Measurements from ENCODE around the gene SMIM36.
"Not testable (repeated sequence)": the region's sequence is repeated elsewhere in the genome, so short reads cannot be mapped to it uniquely, and the experiment has no call there.

SMIM36 gene

GRCh38 chr17:55433629-55434422 lies 77.4 kb downstream of the SMIM36 start:
- DNase-seq (ENCODE audit: low spot score) = peak; percentile 84

- DNase-seq (ENCODE audit: low spot score) = no peak
These were observed 78.1 kb downstream of the SMIM36 start for GRCh38 chr17:55433029-55433628.

GRCh38 chr17:55432358-55433028 lies 78.8 kb downstream of the SMIM36 start:
- DNase-seq (ENCODE audit: low spot score) = no peak

- DNase-seq (ENCODE audit: low spot score) = not testable (repeated sequence)
These were observed 79.3 kb downstream of the SMIM36 start for GRCh38 chr17:55431914-55432313.

GRCh38 chr17:55430541-55431288 lies 80.5 kb downstream of the SMIM36 start:
- no peak for DNase-seq (ENCODE audit: low spot score)

- DNase-seq (ENCODE audit: low spot score) = no peak
These were observed 83.7 kb downstream of the SMIM36 start for GRCh38 chr17:55427587-55427882.

- peak; percentile 35 for DNase-seq (ENCODE audit: low spot score)
These were observed 84.2 kb downstream of the SMIM36 start for GRCh38 chr17:55426851-55427586.

GRCh38 chr17:55424893-55425540 lies 86.2 kb downstream of the SMIM36 start:
- DNase-seq (ENCODE audit: low spot score) = no peak

- no peak for DNase-seq (ENCODE audit: low spot score)
These were observed 87.7 kb downstream of the SMIM36 start for GRCh38 chr17:55423535-55423934.

- not testable (repeated sequence) for DNase-seq (ENCODE audit: low spot score)
These were observed 88.5 kb downstream of the SMIM36 start for GRCh38 chr17:55422828-55423164.

- DNase-seq (ENCODE audit: low spot score) = peak; percentile 37
These were observed 89.9 kb downstream of the SMIM36 start, which contains the start of gene MMD for GRCh38 chr17:55421179-55421934. Gene MMD, minus strand, starts transcription at chr17:55421835. Its CDS starts 140 bp downstream, at chr17:55421695.

GRCh38 chr17:55420776-55421178 lies 90.5 kb downstream of the SMIM36 start:
- DNase-seq (ENCODE audit: low spot score) = peak; percentile 40

GRCh38 chr17:55420067-55420775 lies 91.0 kb downstream of the SMIM36 start:
- no peak for DNase-seq (ENCODE audit: low spot score)

GRCh38 chr17:55418369-55419268 lies 92.6 kb downstream of the SMIM36 start:
- no peak for DNase-seq (ENCODE audit: low spot score)

GRCh38 chr17:55417411-55418268 lies 93.6 kb downstream of the SMIM36 start:
- no peak for DNase-seq (ENCODE audit: low spot score)

- DNase-seq (ENCODE audit: low spot score) = no peak
These were observed 94.7 kb downstream of the SMIM36 start for GRCh38 chr17:55416470-55417052.

GRCh38 chr17:55416000-55416399 lies 95.3 kb downstream of the SMIM36 start:
- no peak for DNase-seq (ENCODE audit: low spot score)
